WTC11 (cell line): ENCODE results near the gene INTS11. TPM values are rescaled to one million over a fixed set of nuclear protein-coding genes. Genes with fewer than 3 reads are reported as not detected.

Experiments
- ATAC-seq: fragments of 200-7000 bp; cut with Tn5 transposase; 2 replicates; pipeline ENCODE4 v1.10.0; 2021; ENCODE audit warnings: mild to moderate bottlenecking, moderate library complexity
- CTCF ChIA-PET: fragments of 300-600 bp; sonication (Branson Sonifier 250); formaldehyde crosslinking; loops from one replicate; lab custom pipeline; 2021; ENCODE audit warnings: antibody characterized with exemption; lab: Charles Lee
- POLR2A ChIA-PET: fragments of 350-600 bp; sonication (Branson Sonifier 250); formaldehyde crosslinking; loops from one replicate; lab custom pipeline; 2021; ENCODE audit warnings: antibody characterized with exemption; lab: Charles Lee
- DNase-seq: peaks from one replicate; pipeline ENCODE4 v3.0.0; 2021; ENCODE audit warnings: low spot score
- H3K27ac Mint-ChIP-seq: 2 replicates; pipeline ENCODE4 v1.8.0; 2021; ENCODE audit warnings: mixed read lengths
- H3K27me3 Mint-ChIP-seq: 2 replicates; pipeline ENCODE4 v1.8.0; 2021; ENCODE audit warnings: low read depth, mild to moderate bottlenecking, moderate library complexity, mixed read lengths
- H3K36me3 Mint-ChIP-seq: 2 replicates; pipeline ENCODE4 v1.8.0; 2021; ENCODE audit warnings: mixed read lengths
- H3K4me1 Mint-ChIP-seq: 2 replicates; pipeline ENCODE4 v1.8.0; 2022; ENCODE audit warnings: mixed read lengths
- H3K4me3 Mint-ChIP-seq: 2 replicates; pipeline ENCODE4 v1.8.0; 2021; ENCODE audit warnings: mild to moderate bottlenecking, moderate library complexity, mixed read lengths
- H3K9me3 Mint-ChIP-seq: 2 replicates; pipeline ENCODE4 v1.8.0; 2021; ENCODE audit warnings: mixed read lengths
- ATF2 ChIP-seq: sonication (generic); formaldehyde crosslinking; IDR thresholded peaks from 2 replicates; pipeline ENCODE4 v1.8.1; 2022; ENCODE audit warnings: low read depth, missing genetic modification reagents, borderline replicate concordance
- ATF6 ChIP-seq: sonication (generic); formaldehyde crosslinking; IDR thresholded peaks from 2 replicates; pipeline ENCODE4 v1.8.1; 2023; ENCODE audit warnings: mild to moderate bottlenecking, missing genetic modification reagents
- CBFB ChIP-seq: sonication (generic); formaldehyde crosslinking; IDR thresholded peaks from 2 replicates; pipeline ENCODE4 v1.8.1; 2022; ENCODE audit warnings: mild to moderate bottlenecking, low read depth, missing genetic modification reagents
- FOXP4 ChIP-seq: sonication (generic); formaldehyde crosslinking; IDR thresholded peaks from 2 replicates; pipeline ENCODE4 v1.8.0; 2022; ENCODE audit warnings: mild to moderate bottlenecking, missing genetic modification reagents
- GABPB1 ChIP-seq: sonication (generic); formaldehyde crosslinking; IDR thresholded peaks from 2 replicates; pipeline ENCODE4 v1.8.1; 2023; ENCODE audit warnings: mild to moderate bottlenecking, missing genetic modification reagents
- MAX ChIP-seq: sonication (generic); formaldehyde crosslinking; IDR thresholded peaks from 2 replicates; pipeline ENCODE4 v1.8.0; 2022; ENCODE audit warnings: mild to moderate bottlenecking, missing genetic modification reagents
- PREB ChIP-seq: sonication (generic); formaldehyde crosslinking; IDR thresholded peaks from 2 replicates; pipeline ENCODE4 v1.8.1; 2022; ENCODE audit warnings: mild to moderate bottlenecking, missing genetic modification reagents, moderate library complexity, borderline replicate concordance
- SP1 ChIP-seq: sonication (generic); formaldehyde crosslinking; conservative IDR thresholded peaks from 2 replicates; pipeline ENCODE4 v1.8.1; 2022; ENCODE audit warnings: missing genetic modification reagents
- ZNF219 ChIP-seq: sonication (generic); formaldehyde crosslinking; IDR thresholded peaks from 2 replicates; pipeline ENCODE4 v1.8.0; 2023; ENCODE audit warnings: missing genetic modification reagents, mild to moderate bottlenecking, borderline replicate concordance
- ZNF281 ChIP-seq: sonication (generic); formaldehyde crosslinking; IDR thresholded peaks from 2 replicates; pipeline ENCODE4 v1.8.0; 2023; ENCODE audit warnings: mild to moderate bottlenecking, missing genetic modification reagents
- ZNF416 ChIP-seq: fragments of 250-450 bp; sonication (Bioruptor Pico); IDR thresholded peaks from 2 replicates; pipeline ENCODE4 v1.9.0; 2021; ENCODE audit warnings: mild to moderate bottlenecking, inconsistent platforms
- total RNA-seq: library from RNA; stranded (reverse); gene quantifications from 3 replicates; pipeline ENCODE4 v1.2.3, GENCODE V29; 2021

The INTS11 gene
- total RNA-seq, 1 experiment from 2014 or later = 170 TPM

GRCh38 chr1:1287288-1288110 lies 37.0 kb downstream of the INTS11 start (continued):
- no peak for TF ChIP-seq PREB

- Mint-ChIP-seq H3K27ac (no peak overlapping the region), H3K4me3 (no peak overlapping the region), H3K4me1 (no peaks in the 10 kb centered on the region), H3K9me3 (no peaks in the 10 kb centered on the region), H3K27me3 (no peaks in the 10 kb centered on the region), H3K36me3 (no peaks in the 10 kb centered on the region)
- ATAC-seq (no peak), DNase-seq (peak; percentile 13)
- ChIA-PET POLR2A (no interaction called here), CTCF (interaction anchor here (1.8 kb wide), 1 partner anchor 40 kb away, joined by 8 read pairs; the partner anchor contains the start of gene C1QTNF12)
- TF ChIP-seq SP1 (CRISPR knock-in tag) (no peak), ZNF416 (CRISPR knock-in tag) (no peak), ZNF281 (no peak), FOXP4 (CRISPR knock-in tag) (no peak), GABPB1 (CRISPR knock-in tag) (no peak), ATF6 (CRISPR knock-in tag) (no peak), ZNF219 (no peak), CBFB (CRISPR knock-in tag) (no peak), MAX (CRISPR knock-in tag) (no peak), ATF2 (CRISPR knock-in tag) (no peak)
Observed at GRCh38 chr1:1286313-1287261, 37.9 kb downstream of the INTS11 start.
